HG03175 (cell line): ENCODE measurements around the gene SLC66A1.

Source experiments
- ATAC-seq: cut with Tn5 transposase; IDR thresholded peaks from one replicate; pipeline ENCODE4 v1.9.1; 2021; ENCODE audit warnings: mild to moderate bottlenecking, moderate library complexity; ENCODE audit not compliant: unreplicated experiment

Gene SLC66A1

DNA sequence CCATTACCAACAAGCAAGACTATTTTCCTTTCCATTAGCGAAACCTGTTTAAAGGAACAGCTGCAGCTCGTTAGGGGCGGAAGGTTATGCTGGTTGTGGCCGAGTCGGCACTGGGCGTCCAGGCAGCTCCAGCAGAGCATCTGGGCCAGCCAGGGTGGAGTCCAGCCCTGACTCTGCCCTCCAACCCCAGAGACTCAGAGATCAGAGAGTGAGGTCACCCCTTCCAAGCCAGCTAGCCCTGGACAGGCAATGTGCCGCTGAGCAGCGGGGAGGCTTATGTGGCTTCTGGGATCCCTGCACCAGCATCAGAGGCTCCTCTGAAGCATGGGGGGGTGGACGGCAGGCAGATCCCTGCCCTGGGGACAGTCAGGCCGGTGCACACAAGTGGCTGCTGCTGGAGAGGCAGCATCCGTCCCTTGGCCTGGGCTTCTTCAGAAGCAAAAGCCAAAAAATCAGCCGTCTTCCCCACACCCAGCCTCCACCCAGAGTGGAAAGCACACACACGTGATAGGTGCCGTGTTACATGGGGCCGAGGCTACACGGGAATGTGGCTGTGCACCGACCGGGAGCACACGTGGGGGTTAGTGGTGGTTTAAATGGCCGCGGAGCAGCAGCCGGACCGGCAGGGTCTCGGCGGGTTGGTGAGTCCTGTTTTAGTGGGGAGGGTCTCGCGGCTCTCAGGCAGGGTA lies 30.1 kb downstream of the SLC66A1 start:
- ATAC-seq: no peak

DNA sequence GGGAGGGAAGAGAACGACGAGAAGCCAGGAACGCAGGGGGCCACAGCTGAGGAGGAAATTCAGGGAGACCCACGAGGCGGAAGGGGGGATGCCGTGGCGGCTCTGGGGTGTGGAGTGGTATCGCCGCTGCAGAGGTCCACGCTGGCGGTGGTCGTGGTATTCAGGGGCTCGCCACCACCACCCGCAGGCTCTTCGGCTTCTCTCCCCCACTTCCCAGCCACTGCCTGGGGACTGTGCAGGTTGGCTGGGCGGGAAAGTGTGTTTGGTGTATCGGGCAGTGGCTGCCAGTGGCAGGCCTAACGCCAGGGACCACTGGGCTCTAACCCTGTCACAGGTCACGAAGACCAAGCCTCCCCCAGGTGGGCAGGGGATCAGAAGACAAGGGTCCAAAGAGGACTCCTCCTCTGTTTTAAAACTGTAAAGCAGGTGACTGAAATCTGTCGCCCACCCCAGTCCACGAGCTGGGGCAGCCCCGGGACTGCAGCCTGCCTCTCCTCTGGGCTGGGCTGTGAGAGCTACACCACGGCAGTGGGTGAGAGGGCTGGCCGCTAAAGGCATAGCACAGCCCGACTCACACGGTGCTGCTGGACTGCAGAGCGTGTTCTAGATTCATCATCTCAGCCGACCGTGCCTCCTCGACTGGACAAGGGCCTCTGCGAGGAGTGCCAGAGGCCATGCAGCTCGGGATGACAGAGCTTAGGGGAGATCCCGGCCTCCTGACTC lies 30.9 kb downstream of the SLC66A1 start:
- no peak for ATAC-seq

DNA sequence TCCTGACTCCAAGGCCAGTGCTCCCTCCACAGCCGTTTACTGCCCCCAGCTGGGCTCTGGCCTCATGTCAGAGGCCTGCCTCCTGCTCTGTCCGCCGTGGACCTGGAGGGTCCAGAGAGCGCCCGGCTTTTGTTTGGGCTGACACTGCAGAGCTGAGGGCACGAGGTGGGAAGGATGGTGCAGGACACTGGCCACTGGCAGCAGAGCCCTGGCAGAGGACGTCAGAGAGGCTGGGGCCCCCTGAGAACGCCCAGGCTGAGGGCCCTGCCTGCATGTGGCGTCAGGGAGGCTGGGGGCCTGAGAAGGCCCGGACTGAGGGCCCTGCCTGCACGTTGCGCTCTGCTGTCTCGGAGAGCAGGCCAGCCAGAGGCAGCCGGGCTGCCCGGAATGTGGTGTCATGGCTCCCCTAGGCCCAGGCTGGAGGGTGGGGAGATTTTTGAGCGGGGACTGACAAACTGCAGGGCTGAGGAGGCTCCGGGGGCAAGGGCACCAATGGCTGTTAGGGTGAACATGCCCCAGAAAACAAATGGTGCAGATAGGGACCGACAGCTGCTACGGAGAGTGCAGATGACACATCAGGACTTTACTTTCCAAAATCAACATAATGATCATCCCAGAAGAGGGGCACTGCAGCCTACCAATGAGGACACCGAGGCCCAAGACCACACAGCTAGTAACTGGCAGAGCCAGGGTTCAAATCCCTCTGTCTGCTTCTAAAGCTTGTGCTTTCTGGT lies 31.7 kb downstream of the SLC66A1 start:
- ATAC-seq: no peak

DNA sequence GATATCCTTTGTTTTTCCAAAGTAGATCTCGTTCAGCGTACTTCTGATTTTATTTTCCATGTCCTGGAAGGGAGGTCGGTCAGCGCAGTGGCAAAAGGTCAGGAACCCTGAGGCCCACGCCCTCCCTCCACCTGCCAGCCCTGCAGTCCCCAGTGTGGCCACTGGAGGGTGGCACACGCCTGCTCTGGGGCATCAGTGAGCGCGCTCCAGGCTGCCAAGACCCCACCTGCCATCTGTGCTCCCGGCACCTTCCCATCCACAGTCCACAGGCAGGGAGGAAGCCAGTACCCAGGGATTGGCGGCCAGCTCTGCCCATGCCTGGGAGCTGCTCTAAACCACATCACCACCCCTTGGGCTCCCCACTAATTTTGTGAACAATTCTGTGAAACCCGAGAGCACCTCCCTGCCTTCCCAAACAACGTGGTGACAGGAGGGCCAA lies 32.3 kb downstream of the SLC66A1 start:
- no peak for ATAC-seq

DNA sequence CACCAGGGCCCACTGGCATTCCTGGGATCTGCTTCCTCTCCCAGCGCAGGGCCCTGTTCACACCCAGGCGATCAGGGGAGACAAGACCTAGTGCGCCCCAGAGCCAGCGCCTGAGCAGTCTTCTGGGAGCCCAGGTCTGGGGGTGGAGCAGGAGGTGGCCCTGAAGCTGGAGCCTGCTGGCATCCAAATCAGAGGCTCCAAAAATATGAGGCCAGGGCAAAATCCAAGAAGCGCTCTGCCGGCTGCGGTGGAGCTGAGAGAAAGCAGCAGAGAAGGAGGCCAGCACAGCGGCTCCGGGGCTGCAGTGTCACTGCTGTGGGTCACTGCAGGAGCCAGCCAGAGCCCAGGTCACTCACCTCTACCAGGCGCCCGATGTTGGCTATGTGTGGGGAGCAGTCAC lies 32.7 kb downstream of the SLC66A1 start:
- ATAC-seq: no peak

DNA sequence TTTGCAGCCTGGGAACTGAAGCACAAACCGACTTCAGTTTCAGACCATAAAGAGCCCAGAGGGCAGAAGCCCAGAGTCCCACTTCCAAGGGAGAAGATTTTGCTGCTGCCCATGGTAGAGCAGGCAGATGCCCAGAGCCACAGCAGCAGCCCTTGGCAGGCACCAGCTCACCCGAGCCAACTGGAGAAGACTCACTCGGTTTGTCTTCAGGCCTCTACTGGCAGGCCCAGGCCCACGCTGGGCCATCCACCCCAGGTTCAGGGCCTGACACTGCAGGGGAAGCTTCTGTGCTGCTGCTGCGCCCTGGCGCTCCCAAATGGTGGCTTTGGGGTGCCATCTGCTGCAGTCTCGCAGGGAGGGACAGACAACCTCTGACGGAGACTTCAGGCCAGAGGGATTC lies 33.3 kb downstream of the SLC66A1 start:
- ATAC-seq: no peak

DNA sequence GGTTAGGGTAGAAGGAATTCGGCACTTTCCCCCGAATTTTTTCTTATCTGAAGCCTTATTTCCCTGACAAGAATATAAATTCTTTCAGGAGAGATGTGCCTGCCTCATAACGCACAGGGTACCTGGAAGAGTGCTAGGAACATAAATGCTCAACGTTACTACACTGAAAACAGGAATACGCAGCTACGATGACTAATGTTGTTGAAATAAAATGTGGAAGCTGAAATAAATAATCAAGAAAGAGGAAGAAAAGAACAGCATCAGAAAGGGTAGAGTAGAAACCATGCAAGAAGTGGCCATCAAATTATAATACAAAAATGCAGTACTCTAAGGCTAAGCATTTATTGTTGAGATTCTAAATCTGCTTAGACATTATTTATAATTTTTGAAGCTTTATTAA lies 33.9 kb downstream of the SLC66A1 start:
- ATAC-seq: no peak

DNA sequence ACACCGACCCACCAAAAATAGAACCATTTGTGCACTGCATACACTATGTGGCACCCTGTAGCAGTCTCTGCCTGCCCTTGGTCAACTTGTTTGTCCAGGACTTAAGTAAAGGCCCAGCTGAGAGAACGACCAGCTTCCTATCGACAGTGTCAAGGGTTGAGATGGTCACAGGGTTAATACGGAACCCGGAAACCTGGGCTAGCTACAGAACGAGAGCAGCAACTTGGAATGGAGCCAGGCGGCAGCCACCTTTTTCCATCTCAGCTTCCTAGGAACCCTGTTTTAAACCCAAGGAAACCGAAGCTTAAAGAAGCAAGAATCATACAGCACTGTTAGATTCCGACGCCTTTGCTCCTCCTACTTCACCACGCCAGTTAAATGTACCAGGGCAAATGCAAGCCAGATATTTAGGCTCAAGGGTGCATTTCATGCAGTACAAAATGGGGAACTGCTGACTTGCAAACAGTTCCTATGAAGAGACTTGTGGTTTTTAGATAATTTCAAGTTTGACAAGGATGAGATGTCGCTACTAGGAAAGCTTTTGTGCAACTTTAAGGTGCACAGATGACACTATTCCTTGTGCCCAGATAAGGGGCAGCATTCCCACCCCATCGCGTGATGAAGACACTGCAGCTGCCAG lies 35.5 kb downstream of the SLC66A1 start:
- no peak for ATAC-seq

DNA sequence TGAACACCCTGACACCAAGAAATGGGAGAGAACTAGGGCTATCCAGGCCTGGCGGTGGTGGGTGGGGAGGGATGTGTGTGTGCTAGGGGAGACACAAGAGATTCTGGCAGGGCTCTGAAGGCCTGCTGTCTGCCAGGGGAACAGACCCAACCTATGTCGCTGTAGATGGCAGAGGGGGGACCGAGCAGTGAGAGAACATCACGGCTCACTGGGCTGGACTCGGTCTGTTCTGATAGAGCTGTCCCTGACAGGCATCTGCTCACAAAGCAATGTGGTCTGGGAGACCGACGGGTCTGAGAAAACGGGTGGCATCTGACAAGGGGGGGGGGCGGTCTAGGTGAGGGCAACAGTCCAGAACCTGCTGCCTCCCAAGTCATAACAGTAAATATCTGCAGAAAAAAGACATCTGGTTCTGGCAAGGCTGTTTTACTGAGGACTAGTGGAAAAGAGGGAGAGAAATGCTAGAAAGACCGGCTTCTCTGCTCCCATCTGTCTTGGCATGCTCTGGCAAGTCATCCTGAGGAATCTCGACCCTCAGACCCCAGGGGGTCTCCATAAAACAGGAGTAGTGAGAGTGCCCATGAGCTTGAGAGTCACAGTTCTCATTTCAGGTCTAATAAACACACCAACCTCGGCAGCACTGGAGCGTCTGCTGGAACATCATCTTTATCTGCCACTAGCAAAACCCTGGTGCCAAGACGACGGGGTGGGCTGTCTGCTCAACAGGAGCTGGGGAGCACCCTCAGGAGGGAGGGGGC lies 36.5 kb downstream of the SLC66A1 start:
- ATAC-seq: no peak

DNA sequence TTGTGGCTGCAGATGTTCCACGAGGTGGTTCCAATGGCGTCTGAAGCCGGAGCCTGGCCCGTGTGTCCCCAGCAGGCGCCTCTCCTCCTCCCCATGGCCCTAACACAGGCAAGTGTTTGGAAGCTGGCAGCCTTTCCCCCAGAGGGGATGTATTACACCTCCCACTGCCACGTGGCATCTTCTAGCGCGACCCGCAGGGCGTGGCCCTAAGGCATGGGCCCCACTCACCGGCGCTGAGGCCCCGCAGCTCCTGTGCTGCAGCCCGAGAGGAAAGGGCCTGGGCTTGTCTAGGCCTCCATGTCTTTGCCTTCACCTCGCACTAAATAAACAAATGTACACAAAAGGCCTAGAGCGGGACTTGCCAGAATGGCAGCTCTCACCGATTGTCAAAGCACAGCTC lies 37.9 kb downstream of the SLC66A1 start:
- ATAC-seq: no peak

DNA sequence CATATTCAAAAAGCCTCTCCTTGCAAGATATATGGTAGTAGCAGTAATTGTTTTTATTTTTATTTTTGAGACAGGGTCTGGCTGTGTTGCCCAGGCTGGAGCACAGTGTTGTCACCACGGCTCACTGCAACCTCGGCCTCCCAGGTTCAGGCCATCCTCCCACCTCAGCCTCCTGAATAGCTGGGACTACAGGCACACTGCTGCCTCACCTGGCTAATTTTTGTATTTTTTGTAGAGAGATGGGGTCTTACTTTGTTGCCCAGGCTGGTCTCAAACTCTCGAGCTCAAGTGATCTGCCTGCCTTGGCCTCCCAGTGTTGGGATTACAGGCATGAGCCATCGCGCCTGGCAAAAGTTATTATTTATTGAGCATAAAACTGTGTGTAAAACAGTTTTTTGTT lies 38.4 kb downstream of the SLC66A1 start:
- no peak for ATAC-seq

DNA sequence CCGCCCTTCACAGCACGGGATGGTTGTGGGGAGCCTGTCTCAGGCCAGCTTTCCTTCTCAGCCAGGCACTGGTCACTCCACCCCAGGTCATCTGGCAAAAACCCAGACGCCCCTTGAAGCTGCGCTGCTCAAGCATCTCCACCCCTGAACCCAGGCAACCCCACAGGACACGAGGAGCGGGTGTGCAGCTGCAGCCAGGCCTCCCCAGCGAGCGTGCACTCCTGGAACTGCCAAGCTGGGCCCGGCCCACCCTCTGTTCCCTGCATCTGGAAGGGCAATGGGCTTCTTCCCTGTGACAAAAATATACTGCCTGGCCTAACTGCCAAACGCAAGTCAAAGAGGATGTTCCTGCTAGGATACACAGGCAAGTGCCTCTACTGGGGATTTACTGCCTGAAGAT lies 39.7 kb downstream of the SLC66A1 start:
- ATAC-seq: no peak

DNA sequence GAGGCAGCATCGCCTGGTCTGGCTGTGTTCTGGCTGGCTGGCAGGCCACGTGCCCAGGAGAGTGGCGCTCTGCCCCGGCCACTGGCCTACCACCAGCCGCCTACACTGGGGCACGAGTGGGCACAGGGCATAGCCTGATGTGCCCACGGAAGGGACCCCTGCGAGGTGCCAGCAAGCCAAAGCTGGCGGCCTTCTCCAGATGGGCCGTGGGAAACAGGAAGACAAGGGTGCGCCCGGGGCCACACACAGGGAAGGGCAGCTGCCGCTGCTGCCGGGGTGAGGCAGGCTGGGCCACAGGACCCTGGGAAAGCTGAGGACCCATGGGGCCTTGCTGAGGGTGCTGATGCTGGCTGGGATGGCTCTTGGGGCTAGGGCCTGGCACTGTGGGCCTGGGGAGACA lies 40.7 kb downstream of the SLC66A1 start:
- ATAC-seq: no peak

DNA sequence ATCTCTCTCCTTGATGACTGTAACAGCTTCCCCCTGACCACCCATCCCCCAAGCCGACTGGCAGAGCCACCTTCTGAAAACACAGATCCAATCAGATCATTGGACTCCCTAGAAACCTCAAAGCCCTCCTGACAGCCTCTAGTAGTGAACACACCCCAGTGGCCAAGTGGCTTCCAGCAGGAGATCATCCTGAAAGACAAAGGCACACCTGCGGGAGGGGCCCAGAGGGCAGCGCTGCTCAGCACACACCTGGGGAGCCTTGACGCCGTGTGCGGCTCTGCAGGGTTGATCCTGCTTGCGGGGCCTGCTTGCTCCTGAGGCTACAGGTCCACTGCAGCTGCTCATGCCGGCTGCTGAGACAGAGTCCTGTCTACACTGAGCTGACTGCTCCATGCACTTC lies 41.5 kb downstream of the SLC66A1 start:
- no peak for ATAC-seq

DNA sequence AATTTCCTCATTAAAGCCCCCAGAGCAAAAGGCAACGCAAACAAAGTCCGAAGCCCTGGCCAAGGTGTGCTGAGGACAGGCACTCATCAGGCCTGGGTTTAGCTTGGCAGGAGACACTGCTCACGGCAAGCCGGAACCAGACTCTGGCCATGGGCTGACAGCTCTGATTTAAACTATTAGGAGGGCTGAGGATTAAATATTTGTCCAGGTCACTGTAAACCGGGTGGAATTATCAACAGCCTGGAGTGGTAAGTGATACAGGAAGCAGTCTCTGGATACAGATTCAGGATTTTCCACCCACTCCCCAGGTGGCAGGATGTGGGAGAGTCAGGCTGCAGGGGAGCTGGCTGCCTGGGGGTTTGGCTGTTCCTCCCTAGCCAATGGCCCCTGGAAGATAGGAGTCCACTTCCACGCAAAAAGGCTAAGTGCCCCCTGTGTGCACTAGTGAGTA lies 42.4 kb downstream of the SLC66A1 start:
- no peak for ATAC-seq

DNA sequence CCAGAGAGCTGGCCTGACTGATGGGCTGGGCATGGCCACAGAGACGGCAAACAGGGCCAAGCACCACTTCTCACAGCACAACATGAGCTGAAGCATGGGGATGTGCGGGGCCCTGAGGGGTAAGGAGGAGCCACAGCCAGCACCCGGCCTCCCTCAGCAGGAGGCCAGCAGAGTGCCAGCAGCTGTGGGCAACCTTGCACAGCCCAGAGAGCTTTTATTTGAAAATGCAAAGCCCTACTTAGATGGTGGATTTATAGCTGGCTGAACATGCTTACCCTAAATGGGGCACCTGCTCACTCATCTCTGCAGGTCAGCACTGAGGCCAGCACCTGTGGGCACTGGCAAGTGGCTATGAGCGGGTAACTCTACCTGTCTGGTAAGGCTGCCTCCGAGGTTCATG lies 44.1 kb downstream of the SLC66A1 start:
- no peak for ATAC-seq

DNA sequence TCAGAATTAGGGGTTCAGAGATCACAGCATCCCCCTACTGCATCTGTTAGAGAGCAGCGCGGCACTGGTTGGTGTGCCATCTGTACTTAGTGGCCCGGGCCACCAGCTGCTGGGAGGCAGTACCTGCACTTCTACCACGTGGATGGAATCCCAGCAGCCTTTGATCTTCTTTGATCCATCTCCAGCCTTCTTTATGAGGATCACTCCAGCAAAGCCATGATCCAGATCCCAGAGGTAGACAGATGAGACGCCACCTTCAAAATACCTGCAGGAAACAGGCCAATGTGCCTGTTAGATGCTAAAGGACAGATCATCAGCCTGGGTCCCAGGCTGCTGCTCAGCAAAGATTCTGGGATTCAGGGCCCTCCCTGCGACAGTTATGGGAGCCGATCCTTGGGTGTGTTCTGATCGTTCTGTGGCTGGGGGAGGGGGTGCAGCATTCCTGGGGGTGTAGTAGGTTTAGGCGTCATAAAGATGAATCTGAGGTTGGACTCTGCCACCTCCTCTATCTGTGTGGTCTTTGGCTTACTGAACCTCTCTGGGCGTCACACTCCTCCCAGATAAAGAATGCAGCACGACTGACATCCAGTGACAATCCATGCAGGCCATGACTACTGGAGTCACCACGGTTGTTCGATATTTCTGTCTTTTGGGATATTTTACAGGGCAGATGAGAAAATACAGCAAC lies 45.3 kb downstream of the SLC66A1 start:
- no peak for ATAC-seq

DNA sequence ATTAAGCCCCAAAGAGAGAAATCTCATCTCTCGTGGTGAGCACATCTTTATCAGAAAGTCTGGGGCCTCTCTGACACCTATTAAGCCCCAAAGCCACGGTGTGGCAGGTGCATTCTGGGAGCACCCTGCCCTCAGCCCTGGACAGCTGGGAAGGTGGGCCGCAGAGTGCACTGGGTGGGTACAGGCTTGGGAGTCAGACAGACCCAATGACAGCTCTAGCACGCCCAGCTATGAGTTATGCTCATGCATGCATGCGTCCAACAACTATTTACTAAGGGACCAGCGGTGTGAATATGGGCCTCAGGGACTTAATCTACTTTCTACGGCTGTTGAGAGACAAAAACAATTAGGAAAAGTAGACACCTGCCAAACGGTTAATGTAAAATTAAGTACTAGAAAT lies 46.6 kb downstream of the SLC66A1 start:
- ATAC-seq: no peak

DNA sequence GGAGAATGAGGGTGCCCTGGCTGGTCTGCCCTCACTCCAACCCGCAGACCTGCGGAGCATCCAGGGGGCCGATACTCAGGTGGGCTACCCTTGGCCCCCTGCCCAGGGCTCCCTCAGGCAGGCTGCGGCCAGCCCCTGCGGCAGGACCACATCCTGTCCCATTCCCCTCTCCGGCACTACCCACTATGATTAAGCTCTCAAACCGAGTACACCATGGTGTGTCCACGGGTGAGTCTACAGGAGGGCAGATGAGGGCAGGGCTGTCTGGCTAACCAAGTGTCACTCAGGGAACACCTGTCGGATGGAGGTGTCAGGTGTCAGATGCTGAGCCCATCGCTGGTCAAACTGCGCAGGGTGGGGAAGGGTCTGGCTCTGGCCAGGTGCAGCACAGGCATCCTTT lies 47.2 kb downstream of the SLC66A1 start:
- no peak for ATAC-seq

DNA sequence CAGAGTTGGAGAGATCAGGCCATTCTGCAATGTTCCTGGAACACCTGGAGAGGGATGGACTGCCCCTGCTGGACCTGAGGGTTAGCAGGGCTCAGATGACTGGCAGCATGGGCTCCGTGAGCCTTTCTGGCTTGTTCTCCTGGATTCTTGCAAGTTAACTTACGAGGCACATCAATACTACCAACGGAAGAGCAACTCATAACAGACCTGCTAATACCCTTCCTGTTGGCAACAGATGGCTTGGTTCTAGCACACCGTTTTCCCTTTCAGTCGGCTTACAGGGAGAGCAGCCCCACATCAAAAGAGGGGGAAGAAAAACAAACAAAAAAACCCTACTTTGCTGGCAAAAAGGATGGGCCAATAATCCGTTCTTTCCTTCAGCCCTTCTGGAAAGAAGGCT lies 47.9 kb downstream of the SLC66A1 start:
- ATAC-seq: no peak
